ENCODE results near the gene AGAP5. TPM values are rescaled to one million over a fixed set of nuclear protein-coding genes. Genes with fewer than 3 reads are reported as not detected.
"Not testable (repeated sequence)": the region's sequence is repeated elsewhere in the genome, so short reads cannot be mapped to it uniquely, and the experiment has no call there.

Gene AGAP5
- total RNA-seq, 1 donor from 2014 or later = 8.8 TPM

GRCh38 chr10:73711683-73712082 lies 13.8 kb upstream of the AGAP5 start:
- H3K27me3 Mint-ChIP-seq (ENCODE audit: low read depth); H3K9me3 Mint-ChIP-seq; H3K36me3 Mint-ChIP-seq (ENCODE audit: low read depth); DNase-seq (ENCODE audit: low read depth, low spot score); H3K27ac Mint-ChIP-seq (ENCODE audit: unreplicated experiment); H3K4me3 Mint-ChIP-seq; H3K4me1 Mint-ChIP-seq: not testable (repeated sequence)

GRCh38 chr10:73708122-73708521 lies 10.2 kb upstream of the AGAP5 start:
- H3K27me3 Mint-ChIP-seq (ENCODE audit: low read depth); H3K4me1 Mint-ChIP-seq; H3K9me3 Mint-ChIP-seq; H3K4me3 Mint-ChIP-seq; H3K36me3 Mint-ChIP-seq (ENCODE audit: low read depth); DNase-seq (ENCODE audit: low read depth, low spot score): not testable (repeated sequence)
- peak overlapping the region; percentile 67 for H3K27ac Mint-ChIP-seq (ENCODE audit: unreplicated experiment)

DNA sequence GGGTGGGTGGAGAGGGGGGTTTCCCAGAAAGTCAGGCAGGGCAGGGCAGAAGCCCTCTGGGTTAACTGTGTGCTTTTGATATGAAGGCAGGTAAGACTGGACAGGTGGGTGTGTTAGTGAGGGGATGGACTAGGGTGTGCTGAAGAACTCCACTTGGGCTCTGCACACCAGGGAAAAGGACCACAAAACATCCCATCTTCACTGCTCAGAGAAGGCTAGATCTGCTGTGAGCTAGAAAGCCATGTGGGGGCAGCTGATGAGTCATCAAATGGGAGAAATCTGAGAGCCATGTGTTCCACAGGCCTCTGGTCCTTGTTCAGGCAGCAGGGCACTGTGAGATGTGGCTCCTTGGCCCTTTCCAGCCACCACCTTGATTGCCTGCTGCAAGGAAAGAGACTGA lies 9.7 kb upstream of the AGAP5 start:
- H3K27me3 Mint-ChIP-seq (ENCODE audit: low read depth); H3K36me3 Mint-ChIP-seq (ENCODE audit: low read depth); DNase-seq (ENCODE audit: low read depth, low spot score); H3K4me3 Mint-ChIP-seq; H3K4me1 Mint-ChIP-seq; H3K9me3 Mint-ChIP-seq; H3K27ac Mint-ChIP-seq (ENCODE audit: unreplicated experiment): not testable (repeated sequence)

DNA sequence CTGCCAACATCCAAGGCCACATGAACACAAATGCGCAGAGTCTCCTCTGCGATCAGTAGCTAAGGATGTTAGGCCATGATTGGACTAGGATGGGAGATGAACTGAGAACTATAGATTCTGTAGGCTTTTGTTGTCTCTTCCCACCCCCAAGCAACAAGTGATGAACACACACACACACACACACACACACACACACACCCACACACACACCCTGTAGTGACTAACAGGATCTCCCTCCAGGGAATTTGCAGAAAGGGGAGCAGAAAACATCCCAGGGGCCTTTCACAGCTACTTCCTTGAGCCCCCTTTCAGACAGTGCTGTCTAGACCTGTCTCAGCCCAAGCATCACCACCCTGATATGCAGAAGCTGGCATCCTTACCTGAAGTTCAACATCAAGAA lies 8.6 kb upstream of the AGAP5 start:
- not testable (repeated sequence) for DNase-seq (ENCODE audit: low read depth, low spot score); H3K27me3 Mint-ChIP-seq (ENCODE audit: low read depth); H3K36me3 Mint-ChIP-seq (ENCODE audit: low read depth); H3K4me3 Mint-ChIP-seq; H3K9me3 Mint-ChIP-seq; H3K4me1 Mint-ChIP-seq
- peak overlapping the region; percentile 58 for H3K27ac Mint-ChIP-seq (ENCODE audit: unreplicated experiment)

GRCh38 chr10:73705506-73706072 lies 7.7 kb upstream of the AGAP5 start:
- H3K9me3 Mint-ChIP-seq; H3K4me1 Mint-ChIP-seq; H3K27me3 Mint-ChIP-seq (ENCODE audit: low read depth); H3K36me3 Mint-ChIP-seq (ENCODE audit: low read depth); H3K27ac Mint-ChIP-seq (ENCODE audit: unreplicated experiment); DNase-seq (ENCODE audit: low read depth, low spot score); H3K4me3 Mint-ChIP-seq: not testable (repeated sequence)

GRCh38 chr10:73703924-73704323 lies 6.0 kb upstream of the AGAP5 start:
- not testable (repeated sequence) for H3K9me3 Mint-ChIP-seq; H3K36me3 Mint-ChIP-seq (ENCODE audit: low read depth); DNase-seq (ENCODE audit: low read depth, low spot score); H3K4me1 Mint-ChIP-seq; H3K27ac Mint-ChIP-seq (ENCODE audit: unreplicated experiment); H3K4me3 Mint-ChIP-seq; H3K27me3 Mint-ChIP-seq (ENCODE audit: low read depth)

DNA sequence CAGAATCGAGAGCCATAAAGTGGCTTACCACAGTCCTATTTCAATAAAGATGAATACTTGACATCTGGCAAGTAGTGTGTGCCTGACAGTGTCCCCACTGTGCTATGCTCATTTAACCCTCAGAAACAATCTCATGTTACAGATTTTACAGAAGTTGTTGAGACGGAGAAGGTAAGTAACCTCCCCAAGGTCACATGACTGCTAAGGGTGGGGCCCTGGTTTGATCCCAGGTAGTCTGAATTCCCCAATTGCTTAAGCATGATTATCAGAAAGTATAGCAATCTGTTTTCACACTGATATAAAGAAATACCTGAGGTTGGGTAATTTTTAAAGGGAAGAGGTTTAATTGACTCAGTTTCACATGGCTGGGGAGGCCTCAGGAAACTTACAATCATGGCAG lies 910 bp upstream of the AGAP5 start:
- not testable (repeated sequence) for H3K27ac Mint-ChIP-seq (ENCODE audit: unreplicated experiment); H3K9me3 Mint-ChIP-seq; H3K4me1 Mint-ChIP-seq; H3K27me3 Mint-ChIP-seq (ENCODE audit: low read depth); DNase-seq (ENCODE audit: low read depth, low spot score); H3K36me3 Mint-ChIP-seq (ENCODE audit: low read depth); H3K4me3 Mint-ChIP-seq

GRCh38 chr10:73695302-73695701 lies 2.6 kb downstream of the AGAP5 start:
- not testable (repeated sequence) for H3K27me3 Mint-ChIP-seq (ENCODE audit: low read depth); H3K27ac Mint-ChIP-seq (ENCODE audit: unreplicated experiment); DNase-seq (ENCODE audit: low read depth, low spot score); H3K36me3 Mint-ChIP-seq (ENCODE audit: low read depth); H3K4me1 Mint-ChIP-seq; H3K9me3 Mint-ChIP-seq; H3K4me3 Mint-ChIP-seq

- H3K27me3 Mint-ChIP-seq (ENCODE audit: low read depth); H3K9me3 Mint-ChIP-seq; H3K4me3 Mint-ChIP-seq; DNase-seq (ENCODE audit: low read depth, low spot score); H3K36me3 Mint-ChIP-seq (ENCODE audit: low read depth); H3K27ac Mint-ChIP-seq (ENCODE audit: unreplicated experiment); H3K4me1 Mint-ChIP-seq: not testable (repeated sequence)
Measured at GRCh38 chr10:73690755-73691154, 7.2 kb downstream of the AGAP5 start.

DNA sequence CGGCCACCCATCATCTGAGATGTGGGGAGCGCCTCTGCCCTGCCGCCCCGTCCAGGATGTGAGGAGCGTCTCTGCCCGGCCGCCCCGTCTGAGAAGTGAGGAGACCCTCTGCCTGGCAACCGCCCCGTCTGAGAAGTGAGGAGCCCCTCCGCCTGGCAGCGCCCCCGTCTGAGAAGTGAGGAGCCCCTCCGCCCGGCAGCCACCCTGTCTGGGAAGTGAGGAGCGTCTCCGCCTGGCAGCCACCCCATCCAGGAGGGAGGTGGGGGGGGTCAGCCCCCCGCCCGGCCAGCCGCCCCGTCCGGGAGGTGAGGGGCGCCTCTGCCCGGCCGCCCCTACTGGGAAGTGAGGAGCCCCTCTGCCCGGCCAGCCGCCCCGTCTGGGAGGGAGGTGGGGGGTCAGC lies 8.3 kb downstream of the AGAP5 start:
- H3K9me3 Mint-ChIP-seq; H3K27me3 Mint-ChIP-seq (ENCODE audit: low read depth); H3K4me1 Mint-ChIP-seq; H3K4me3 Mint-ChIP-seq; H3K27ac Mint-ChIP-seq (ENCODE audit: unreplicated experiment); H3K36me3 Mint-ChIP-seq (ENCODE audit: low read depth); DNase-seq (ENCODE audit: low read depth, low spot score): not testable (repeated sequence)

GRCh38 chr10:73687641-73688040 lies 10.3 kb downstream of the AGAP5 start:
- not testable (repeated sequence) for H3K9me3 Mint-ChIP-seq; H3K27ac Mint-ChIP-seq (ENCODE audit: unreplicated experiment); H3K4me3 Mint-ChIP-seq; H3K36me3 Mint-ChIP-seq (ENCODE audit: low read depth); DNase-seq (ENCODE audit: low read depth, low spot score); H3K4me1 Mint-ChIP-seq; H3K27me3 Mint-ChIP-seq (ENCODE audit: low read depth)

- not testable (repeated sequence) for H3K27ac Mint-ChIP-seq (ENCODE audit: unreplicated experiment); H3K4me1 Mint-ChIP-seq
Measured at GRCh38 chr10:73674546-73674945, 23.4 kb downstream of the AGAP5 start.

DNA sequence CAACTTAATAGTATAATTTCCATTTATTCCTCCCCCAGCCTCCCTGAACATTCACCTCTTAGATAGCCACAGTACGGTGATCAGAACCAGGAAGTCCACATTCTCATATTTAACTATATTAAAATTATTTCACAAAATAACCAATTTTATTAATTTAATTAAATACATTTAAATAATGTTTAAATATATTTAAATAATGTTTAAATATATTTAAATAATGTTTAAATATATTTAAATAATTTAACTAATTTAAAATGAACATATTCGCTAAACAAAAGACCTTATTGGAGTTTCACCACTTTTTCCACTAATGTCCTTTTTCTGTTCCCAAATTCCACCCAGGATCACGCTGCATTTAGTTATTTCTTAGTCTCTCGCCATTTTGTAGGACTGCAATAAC lies 29.5 kb downstream of the AGAP5 start:
- not testable (repeated sequence) for H3K27ac Mint-ChIP-seq (ENCODE audit: unreplicated experiment); H3K4me1 Mint-ChIP-seq; H3K9me3 Mint-ChIP-seq; H3K36me3 Mint-ChIP-seq (ENCODE audit: low read depth); H3K27me3 Mint-ChIP-seq (ENCODE audit: low read depth); H3K4me3 Mint-ChIP-seq; DNase-seq (ENCODE audit: low read depth, low spot score)

More at GRCh38 chr10:73674546-73674945, 23.4 kb downstream of the AGAP5 start:
- H3K36me3 Mint-ChIP-seq (ENCODE audit: low read depth); H3K4me3 Mint-ChIP-seq; H3K27me3 Mint-ChIP-seq (ENCODE audit: low read depth); DNase-seq (ENCODE audit: low read depth, low spot score); H3K9me3 Mint-ChIP-seq: not testable (repeated sequence)

- H3K9me3 Mint-ChIP-seq; H3K4me1 Mint-ChIP-seq; H3K4me3 Mint-ChIP-seq; DNase-seq (ENCODE audit: low read depth, low spot score); H3K27me3 Mint-ChIP-seq (ENCODE audit: low read depth); H3K36me3 Mint-ChIP-seq (ENCODE audit: low read depth); H3K27ac Mint-ChIP-seq (ENCODE audit: unreplicated experiment): not testable (repeated sequence)
Measured at GRCh38 chr10:73666153-73666809, 31.6 kb downstream of the AGAP5 start.

All from neural crest cell (in vitro differentiated cells).